Measurements from ENCODE around the gene ZNF800. TPM values are rescaled to one million over a fixed set of nuclear protein-coding genes. Genes with fewer than 3 reads are reported as not detected.

The ZNF800 gene
- total RNA-seq, 1 donor from 2014 or later, result 42.4 TPM

- intact Hi-C loops (cut with micrococcal nuclease), result loop anchor here (5.0 kb wide), 2 partner anchors 57 to 98 kb away; partner anchors contain the start of gene GRM8
Measured at GRCh38 chr7:127349881-127350280, 42.6 kb downstream of the ZNF800 start.

DNA sequence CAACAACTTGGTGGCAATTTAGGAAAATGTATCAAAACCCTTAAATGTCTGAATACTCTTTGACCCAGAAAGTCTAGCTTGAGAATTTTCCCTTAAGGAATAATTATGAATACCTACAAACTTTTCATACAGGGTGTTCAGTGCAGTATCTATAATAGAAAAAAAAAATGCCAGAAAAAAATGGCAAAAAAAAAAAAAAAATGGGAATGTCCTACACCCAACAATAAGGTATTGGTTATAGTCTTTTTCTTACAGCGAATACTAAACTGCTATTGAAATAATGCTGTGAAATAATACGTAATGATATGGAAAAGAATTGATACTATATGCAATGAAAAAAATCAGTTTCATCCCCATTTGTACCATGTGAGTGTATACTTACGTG, 44.3 kb downstream of the ZNF800 start:
- intact Hi-C loops (cut with micrococcal nuclease), result loop anchor here (5.0 kb wide), 2 partner anchors 59 to 96 kb away; partner anchors contain the start of gene GRM8

- intact Hi-C loops (cut with micrococcal nuclease), result loop anchor here (1.0 to 5.0 kb wide), 4 partner anchors 45 to 100 kb away; partner anchors contain the start of genes GRM8 and ZNF800
Measured at GRCh38 chr7:127347567-127348246, 44.8 kb downstream of the ZNF800 start.

- intact Hi-C loops (cut with micrococcal nuclease), result loop anchor here (1.0 to 5.0 kb wide), 4 partner anchors 46 to 101 kb away; partner anchors contain the start of genes GRM8 and ZNF800
Measured at GRCh38 chr7:127346575-127347256, 45.8 kb downstream of the ZNF800 start.

- intact Hi-C loops (cut with micrococcal nuclease), result no loop called here
Measured at GRCh38 chr7:127342596-127342995, 49.9 kb downstream of the ZNF800 start.

- intact Hi-C loops (cut with micrococcal nuclease), result no loop called here
Measured at GRCh38 chr7:127338122-127338521, 54.4 kb downstream of the ZNF800 start.

DNA sequence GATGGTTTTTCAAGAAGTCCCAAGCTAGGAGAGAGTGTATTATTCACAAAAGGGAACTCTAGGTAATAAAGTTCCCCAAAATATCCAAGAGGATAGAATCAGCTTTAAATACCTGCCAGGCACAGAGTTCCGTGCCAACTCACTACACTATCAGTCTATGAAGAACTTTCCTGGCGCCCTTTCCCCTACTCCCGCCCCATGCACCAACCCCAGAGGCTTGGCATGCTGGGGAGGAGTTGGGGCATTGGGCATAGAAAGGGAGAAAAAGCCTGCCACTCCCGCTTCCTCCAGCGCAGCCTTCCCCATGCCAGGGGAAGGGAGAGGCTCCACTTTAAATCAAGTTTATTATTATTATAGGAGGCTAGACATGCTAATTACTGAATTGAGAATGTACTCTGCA, 54.9 kb downstream of the ZNF800 start:
- intact Hi-C loops (cut with micrococcal nuclease), result no loop called here

GRCh38 chr7:127336458-127336857, 56.0 kb downstream of the ZNF800 start:
- intact Hi-C loops (cut with micrococcal nuclease), result no loop called here

DNA sequence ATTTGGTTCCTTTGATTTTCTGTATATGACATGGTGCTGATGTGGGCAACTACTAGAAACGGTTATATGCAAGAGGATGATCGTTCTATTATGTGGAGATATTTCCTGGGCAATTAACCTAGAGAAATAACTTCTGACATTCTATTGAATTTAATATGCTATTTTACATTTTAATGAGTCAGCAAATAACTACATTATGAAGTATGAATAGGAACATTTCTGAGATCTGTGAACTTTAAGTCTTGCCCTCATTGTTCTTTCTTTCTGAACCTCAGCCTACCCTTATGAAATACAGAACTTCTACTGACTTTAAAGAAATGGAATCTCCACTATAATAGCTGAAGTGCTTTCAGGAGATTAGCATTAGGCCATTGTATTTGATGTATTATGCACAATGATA, 59.6 kb downstream of the ZNF800 start:
- intact Hi-C loops (cut with micrococcal nuclease), result no loop called here

GRCh38 chr7:127330070-127330469, 62.4 kb downstream of the ZNF800 start:
- intact Hi-C loops (cut with micrococcal nuclease), result no loop called here

DNA sequence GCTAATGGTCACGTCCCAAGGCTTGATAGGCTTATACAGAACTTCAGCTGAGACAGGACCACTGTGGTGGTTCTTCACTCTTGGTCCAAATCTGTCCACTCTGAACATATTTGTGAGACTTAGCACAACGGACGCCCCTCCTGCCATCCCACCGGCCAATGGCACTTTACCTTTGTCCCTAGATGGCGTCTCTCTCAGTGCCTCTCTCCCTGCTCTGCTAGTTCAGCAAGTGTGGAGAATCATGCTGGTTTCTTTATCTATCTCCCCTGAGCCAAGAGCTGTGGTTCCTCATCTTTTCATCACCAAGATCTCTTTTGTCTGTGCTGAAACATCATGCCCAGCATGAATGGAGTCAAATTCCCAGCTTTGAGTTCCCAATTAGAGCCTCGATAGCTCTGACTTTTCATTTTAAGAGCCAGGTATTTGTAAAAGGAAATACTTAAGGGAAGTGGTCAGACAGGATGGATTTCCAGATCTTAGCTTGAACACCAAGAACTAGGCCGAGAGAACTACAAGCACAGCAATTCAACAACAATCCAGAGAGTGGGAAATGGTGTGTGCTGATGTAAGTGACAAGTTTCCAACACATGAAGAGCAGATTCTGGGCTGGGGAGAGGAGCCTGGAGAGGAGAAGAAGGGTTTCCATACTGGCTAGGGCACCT, 69.5 kb downstream of the ZNF800 start:
- intact Hi-C loops (cut with micrococcal nuclease), result no loop called here

DNA sequence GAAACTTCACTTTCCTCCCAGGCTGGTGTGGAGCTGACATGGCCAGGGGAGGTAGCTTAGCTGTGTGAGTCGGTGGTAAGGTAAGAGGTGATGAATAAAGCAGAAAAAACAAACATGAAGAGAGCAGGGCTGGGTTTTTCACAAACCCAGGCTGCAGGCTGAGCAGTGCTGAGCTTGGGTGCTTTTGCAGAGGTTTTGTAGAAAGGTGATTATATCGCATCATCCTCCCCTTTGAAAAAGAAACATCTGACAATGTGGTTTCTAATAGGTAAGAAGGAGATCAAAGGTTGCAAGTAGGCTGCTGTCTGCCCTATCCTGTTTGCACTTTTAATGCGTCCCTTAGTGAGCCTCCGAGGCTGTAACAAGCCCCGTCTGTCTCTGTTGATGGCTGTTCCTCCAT, 70.2 kb downstream of the ZNF800 start:
- intact Hi-C loops (cut with micrococcal nuclease), result no loop called here

GRCh38 chr7:127320974-127321373, 71.5 kb downstream of the ZNF800 start:
- intact Hi-C loops (cut with micrococcal nuclease), result loop anchor here (1.0 kb wide), 1 partner anchor 10 kb away; no protein-coding TSS in a partner anchor

Other genes starting within 250 kb of the ZNF800 start
- not detected in 2 replicates for gene GRM8, start 139.8 kb downstream of the ZNF800 start, total RNA-seq
- 17.9 and 18.1 TPM in 2 replicates for gene GCC1, start 192.9 kb upstream of the ZNF800 start, total RNA-seq
- 102 and 118 TPM in 2 replicates for gene ARF5, start 195.7 kb upstream of the ZNF800 start, total RNA-seq
- gene FSCN3, start 201.0 kb upstream of the ZNF800 start, total RNA-seq, result 1.0 and 1.2 TPM in 2 replicates
- gene PAX4, start 225.4 kb upstream of the ZNF800 start, total RNA-seq, result not detected in 2 replicates

Data from T-helper 2 cell treated with Interferon-gamma antibody and Interleukin-4, amounts not matched to agents 100 ng/mL and 5 ng/mL, for 36 hours (primary cell).